DMS153 (cell line): ENCODE results near the gene IWS1.
"Not testable (repeated sequence)": the region's sequence is repeated elsewhere in the genome, so short reads cannot be mapped to it uniquely, and the experiment has no call there.

Source experiments
- DNase-seq: peaks from one replicate; lab custom pipeline; 2025; lab: John Stamatoyannopoulos, UW

IWS1 gene

GRCh38 chr2:127454595-127455565 is 71.4 kb downstream of the IWS1 start:
- DNase-seq: no peak

- DNase-seq: no peak
Observed at GRCh38 chr2:127453392-127454171, 72.7 kb downstream of the IWS1 start.

- no peak for DNase-seq
Observed at GRCh38 chr2:127453013-127453391, 73.3 kb downstream of the IWS1 start.

GRCh38 chr2:127452423-127452822 is 73.9 kb downstream of the IWS1 start:
- DNase-seq: not testable (repeated sequence)

GRCh38 chr2:127451981-127452380 is 74.3 kb downstream of the IWS1 start:
- no peak for DNase-seq

- DNase-seq: no peak
Observed at GRCh38 chr2:127449898-127450297, 76.4 kb downstream of the IWS1 start.

- no peak for DNase-seq
Observed at GRCh38 chr2:127449414-127449813, 76.9 kb downstream of the IWS1 start.

GRCh38 chr2:127448526-127448925 is 77.8 kb downstream of the IWS1 start:
- DNase-seq: no peak

- DNase-seq: no peak
Observed at GRCh38 chr2:127439343-127439742, 86.9 kb downstream of the IWS1 start.

GRCh38 chr2:127437781-127438726 is 88.2 kb downstream of the IWS1 start:
- DNase-seq: no peak

GRCh38 chr2:127437056-127437455 is 89.2 kb downstream of the IWS1 start:
- DNase-seq: no peak

- no peak for DNase-seq
Observed at GRCh38 chr2:127434515-127434914, 91.8 kb downstream of the IWS1 start.

- no peak for DNase-seq
Observed at GRCh38 chr2:127431408-127432023, 94.8 kb downstream of the IWS1 start.
